ENCODE results near the gene SLC2A13.
"Not testable (repeated sequence)": the region's sequence is repeated elsewhere in the genome, so short reads cannot be mapped to it uniquely, and the experiment has no call there.

SLC2A13 gene

DNA sequence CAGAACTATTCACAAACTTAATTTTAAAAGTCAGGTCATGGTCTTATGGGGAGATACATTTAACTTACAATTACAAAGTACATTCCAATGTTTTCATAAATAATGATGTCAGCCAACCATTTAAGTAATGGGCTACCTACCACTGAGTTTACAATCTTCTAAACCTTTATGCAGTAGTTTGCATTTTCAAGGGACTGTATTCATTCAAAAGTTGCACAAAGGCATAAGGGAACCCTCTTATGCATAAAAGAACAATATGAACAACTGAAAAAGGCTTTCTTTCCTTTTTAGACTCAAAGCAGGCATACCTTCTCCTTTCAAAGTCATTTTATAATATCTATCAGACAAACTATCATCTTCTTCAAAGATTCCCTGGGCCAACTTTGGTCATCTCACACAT is 230.2 kb downstream of the SLC2A13 start:
- H3K27me3 Mint-ChIP-seq, result no peaks in the 10 kb centered on the region
- no peak overlapping the region for H3K4me3 Mint-ChIP-seq
- H3K27ac Mint-ChIP-seq, result no peak overlapping the region
- no peaks in the 10 kb centered on the region for H3K4me1 Mint-ChIP-seq (ENCODE audit: low read depth)
- peaks cover 6% of the 10 kb centered on the region for H3K36me3 Mint-ChIP-seq (ENCODE audit: low read depth)
- peaks cover 15% of the 10 kb centered on the region for H3K9me3 Mint-ChIP-seq

- Mint-ChIP-seq H3K4me1 (ENCODE audit: low read depth) (no peaks in the 10 kb centered on the region), H3K9me3 (peaks cover 12% of the 10 kb centered on the region), H3K27me3 (no peaks in the 10 kb centered on the region), H3K27ac (no peak overlapping the region), H3K36me3 (ENCODE audit: low read depth) (peaks cover 6% of the 10 kb centered on the region), H3K4me3 (no peak overlapping the region)
These were observed 231.1 kb downstream of the SLC2A13 start for GRCh38 chr12:39874785-39875184.

GRCh38 chr12:39873065-39873464 is 232.8 kb downstream of the SLC2A13 start:
- Mint-ChIP-seq H3K4me3 (no peak overlapping the region), H3K27me3 (no peaks in the 10 kb centered on the region), H3K27ac (no peak overlapping the region), H3K9me3 (peaks cover 6% of the 10 kb centered on the region), H3K36me3 (ENCODE audit: low read depth) (peaks cover 2% of the 10 kb centered on the region), H3K4me1 (ENCODE audit: low read depth) (no peaks in the 10 kb centered on the region)

DNA sequence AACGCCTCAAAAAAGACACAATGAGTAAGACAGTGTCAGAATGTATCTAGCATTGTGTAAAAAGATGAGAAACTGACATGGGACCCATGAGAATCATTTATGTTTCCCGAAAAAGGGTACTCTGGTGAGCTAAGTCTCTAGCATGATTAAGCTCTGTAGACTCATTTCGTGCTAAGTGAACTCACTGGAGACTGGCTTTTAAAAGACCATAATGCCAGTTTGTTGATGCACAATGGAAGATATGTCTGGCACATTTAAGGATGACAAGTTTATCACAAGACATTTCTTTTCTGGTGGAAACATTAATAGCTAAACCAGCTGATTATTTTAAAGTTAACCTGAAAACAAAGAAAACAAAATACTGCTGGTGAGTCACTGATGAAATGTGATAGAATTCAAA is 233.5 kb downstream of the SLC2A13 start:
- peaks cover 4% of the 10 kb centered on the region for H3K9me3 Mint-ChIP-seq

GRCh38 chr12:39868328-39868725 is 237.6 kb downstream of the SLC2A13 start:
- H3K36me3 Mint-ChIP-seq (ENCODE audit: low read depth), result peaks cover 8% of the 10 kb centered on the region
- no peaks in the 10 kb centered on the region for H3K27me3 Mint-ChIP-seq
- H3K9me3 Mint-ChIP-seq, result no peaks in the 10 kb centered on the region
- H3K4me1 Mint-ChIP-seq (ENCODE audit: low read depth), result no peaks in the 10 kb centered on the region
- H3K4me3 Mint-ChIP-seq, result no peak overlapping the region
- no peak overlapping the region for H3K27ac Mint-ChIP-seq

More for the DNA sequence above, 233.5 kb downstream of the SLC2A13 start:
- H3K4me1 Mint-ChIP-seq (ENCODE audit: low read depth), result no peaks in the 10 kb centered on the region
- H3K36me3 Mint-ChIP-seq (ENCODE audit: low read depth), result no peaks in the 10 kb centered on the region
- no peak overlapping the region for H3K27ac Mint-ChIP-seq
- no peak overlapping the region for H3K4me3 Mint-ChIP-seq
- H3K27me3 Mint-ChIP-seq, result no peaks in the 10 kb centered on the region

- H3K27me3 Mint-ChIP-seq, result no peaks in the 10 kb centered on the region
- H3K4me3 Mint-ChIP-seq, result no peak overlapping the region
- H3K4me1 Mint-ChIP-seq (ENCODE audit: low read depth), result no peaks in the 10 kb centered on the region
- H3K36me3 Mint-ChIP-seq (ENCODE audit: low read depth), result peaks cover 8% of the 10 kb centered on the region
- no peaks in the 10 kb centered on the region for H3K9me3 Mint-ChIP-seq
- H3K27ac Mint-ChIP-seq, result no peak overlapping the region
These were observed 238.1 kb downstream of the SLC2A13 start for GRCh38 chr12:39867631-39868327.

GRCh38 chr12:39866135-39866534 is 239.7 kb downstream of the SLC2A13 start:
- H3K9me3 Mint-ChIP-seq, result no peaks in the 10 kb centered on the region
- H3K27ac Mint-ChIP-seq, result no peak overlapping the region
- peaks cover 8% of the 10 kb centered on the region for H3K36me3 Mint-ChIP-seq (ENCODE audit: low read depth)
- no peaks in the 10 kb centered on the region for H3K27me3 Mint-ChIP-seq
- H3K4me3 Mint-ChIP-seq, result no peak overlapping the region
- no peaks in the 10 kb centered on the region for H3K4me1 Mint-ChIP-seq (ENCODE audit: low read depth)

DNA sequence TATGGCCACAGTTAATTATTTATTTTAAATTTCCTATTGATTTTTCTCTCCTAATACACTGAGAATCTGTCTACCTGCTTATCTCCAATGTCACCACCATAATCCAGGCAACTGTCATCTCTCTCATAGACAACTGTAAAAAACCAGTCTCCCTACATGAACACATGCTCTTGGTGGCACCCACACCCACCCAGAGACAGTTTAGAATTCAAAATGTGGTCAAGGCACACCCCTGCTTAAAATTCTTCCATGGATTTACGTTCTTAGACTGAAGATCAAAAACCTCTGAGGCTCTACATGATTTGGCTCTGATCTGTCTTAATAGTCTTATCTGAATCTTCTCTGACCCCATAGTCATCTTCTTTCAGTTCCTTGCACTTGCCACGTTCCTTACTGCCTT is 245.2 kb downstream of the SLC2A13 start:
- H3K27ac Mint-ChIP-seq, result no peak overlapping the region
- no peaks in the 10 kb centered on the region for H3K4me1 Mint-ChIP-seq (ENCODE audit: low read depth)
- no peaks in the 10 kb centered on the region for H3K27me3 Mint-ChIP-seq
- no peaks in the 10 kb centered on the region for H3K9me3 Mint-ChIP-seq
- H3K36me3 Mint-ChIP-seq (ENCODE audit: low read depth), result peaks cover 8% of the 10 kb centered on the region
- H3K4me3 Mint-ChIP-seq, result no peak overlapping the region

- Mint-ChIP-seq H3K4me3 (no peak overlapping the region), H3K4me1 (ENCODE audit: low read depth) (no peaks in the 10 kb centered on the region), H3K27me3 (no peaks in the 10 kb centered on the region), H3K36me3 (ENCODE audit: low read depth) (peaks cover 4% of the 10 kb centered on the region), H3K27ac (no peak overlapping the region), H3K9me3 (no peaks in the 10 kb centered on the region)
These were observed 252.9 kb downstream of the SLC2A13 start for GRCh38 chr12:39853003-39853402.

DNA sequence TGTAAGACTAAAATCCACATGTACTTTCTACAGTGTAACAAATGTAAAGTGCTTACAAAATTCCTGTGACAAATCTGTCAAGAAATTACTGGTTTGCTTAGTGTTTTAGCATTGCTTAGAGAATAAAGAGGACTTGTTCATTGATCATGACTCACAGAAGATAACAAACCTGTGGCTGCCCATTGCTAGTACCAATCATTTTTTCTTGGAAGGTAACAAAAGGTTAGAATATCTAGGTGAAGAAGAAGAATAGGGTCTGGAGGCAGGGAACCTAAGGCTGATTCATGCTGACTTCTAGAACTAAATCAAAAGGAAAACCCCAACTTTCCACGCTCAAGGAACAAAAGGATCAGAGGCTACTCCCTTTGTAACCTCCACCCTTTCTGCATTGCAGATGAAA is 253.5 kb downstream of the SLC2A13 start:
- Mint-ChIP-seq H3K4me3 (no peak overlapping the region), H3K36me3 (ENCODE audit: low read depth) (peaks cover 4% of the 10 kb centered on the region), H3K4me1 (ENCODE audit: low read depth) (no peaks in the 10 kb centered on the region)

GRCh38 chr12:39848218-39848617 is 257.7 kb downstream of the SLC2A13 start:
- not testable (repeated sequence) for H3K27ac Mint-ChIP-seq; H3K36me3 Mint-ChIP-seq (ENCODE audit: low read depth); H3K4me3 Mint-ChIP-seq; H3K27me3 Mint-ChIP-seq; H3K9me3 Mint-ChIP-seq; H3K4me1 Mint-ChIP-seq (ENCODE audit: low read depth)

More for the DNA sequence above, 253.5 kb downstream of the SLC2A13 start:
- Mint-ChIP-seq H3K9me3 (no peaks in the 10 kb centered on the region), H3K27me3 (no peaks in the 10 kb centered on the region), H3K27ac (no peak overlapping the region)

- Mint-ChIP-seq H3K27ac (no peak overlapping the region), H3K9me3 (no peaks in the 10 kb centered on the region), H3K4me3 (no peak overlapping the region), H3K36me3 (ENCODE audit: low read depth) (no peaks in the 10 kb centered on the region), H3K4me1 (ENCODE audit: low read depth) (peaks cover 3% of the 10 kb centered on the region), H3K27me3 (no peaks in the 10 kb centered on the region)
These were observed 258.8 kb downstream of the SLC2A13 start for GRCh38 chr12:39846971-39847650.

GRCh38 chr12:39846304-39846703 is 259.6 kb downstream of the SLC2A13 start:
- Mint-ChIP-seq H3K4me3 (no peak overlapping the region), H3K9me3 (no peaks in the 10 kb centered on the region), H3K27me3 (no peaks in the 10 kb centered on the region), H3K27ac (no peak overlapping the region), H3K36me3 (ENCODE audit: low read depth) (no peaks in the 10 kb centered on the region), H3K4me1 (ENCODE audit: low read depth) (peaks cover 3% of the 10 kb centered on the region)

DNA sequence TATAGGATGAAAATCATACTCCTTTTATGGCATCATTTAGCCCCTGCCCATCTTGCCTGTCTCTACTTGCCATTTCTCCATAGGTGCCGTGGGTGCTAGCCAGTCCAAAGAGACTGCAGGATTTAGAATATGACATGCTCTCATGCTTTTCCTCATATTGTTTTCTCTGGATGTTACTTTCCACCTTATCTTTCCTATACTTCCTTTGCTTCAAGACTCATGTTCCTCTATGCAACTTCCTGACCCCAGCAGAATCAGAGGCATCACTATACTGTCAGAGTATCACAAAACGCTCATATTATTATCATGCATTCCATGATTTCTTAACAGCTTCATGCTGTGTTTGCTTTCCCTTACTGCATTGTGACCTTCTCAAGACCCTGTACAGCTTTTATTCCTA is 265.5 kb downstream of the SLC2A13 start:
- Mint-ChIP-seq H3K9me3 (no peaks in the 10 kb centered on the region), H3K4me3 (no peak overlapping the region), H3K4me1 (ENCODE audit: low read depth) (no peaks in the 10 kb centered on the region), H3K27me3 (no peaks in the 10 kb centered on the region), H3K36me3 (ENCODE audit: low read depth) (no peaks in the 10 kb centered on the region), H3K27ac (no peak overlapping the region)

DNA sequence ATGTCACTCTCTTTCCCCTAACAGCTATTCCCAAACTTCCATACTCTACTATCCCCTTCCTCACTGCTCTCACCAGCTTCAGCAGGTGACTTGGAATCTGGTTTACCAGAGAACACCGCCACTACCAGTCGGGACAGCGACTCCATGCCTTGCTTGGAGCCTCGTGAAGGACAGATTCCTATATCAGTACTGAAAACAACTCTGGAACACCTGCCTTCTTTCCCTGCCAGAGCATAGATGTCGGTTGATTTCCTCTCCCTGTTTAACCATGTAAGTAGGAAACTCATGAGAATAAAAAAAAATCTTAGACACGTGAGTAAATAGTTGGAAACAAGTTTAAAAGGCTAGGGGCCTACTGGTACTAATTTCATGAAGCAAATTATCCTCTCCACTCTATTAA is 266.8 kb downstream of the SLC2A13 start:
- no peaks in the 10 kb centered on the region for H3K36me3 Mint-ChIP-seq (ENCODE audit: low read depth)
- no peaks in the 10 kb centered on the region for H3K27me3 Mint-ChIP-seq
- no peak overlapping the region for H3K27ac Mint-ChIP-seq
- H3K4me1 Mint-ChIP-seq (ENCODE audit: low read depth), result no peaks in the 10 kb centered on the region
- H3K9me3 Mint-ChIP-seq, result no peaks in the 10 kb centered on the region
- no peak overlapping the region for H3K4me3 Mint-ChIP-seq
